Muscle layer of colon (tissue), 2 donors: ENCODE data around the gene MACROD2.

Source experiments
- H3K27ac ChIP-seq: one replicate; pipeline ENCODE4 v1.7.0; 2013; ENCODE audit warnings: low read depth, mild to moderate bottlenecking, low read length, moderate library complexity
- H3K27me3 ChIP-seq, 2 donors: one replicate each; pipeline ENCODE4 v1.7.0; 2013; ENCODE audit warnings: low read length in 2 of 2, mild to moderate bottlenecking in 2 of 2; ENCODE audit not compliant: insufficient read depth in 2 of 2, control insufficient read depth in 1 of 2
- H3K36me3 ChIP-seq: one replicate; pipeline ENCODE4 v1.7.0; 2013; ENCODE audit warnings: mild to moderate bottlenecking, low read length; ENCODE audit not compliant: insufficient read depth
- H3K4me1 ChIP-seq: one replicate; pipeline ENCODE4 v1.7.0; 2013; ENCODE audit warnings: mild to moderate bottlenecking, low read length; ENCODE audit not compliant: insufficient read depth
- H3K4me3 ChIP-seq, 2 donors: one replicate each; pipeline ENCODE4 v1.7.0; 2013; ENCODE audit warnings: low read length in 2 of 2, low read depth in 1 of 2, mild to moderate bottlenecking in 1 of 2, moderate library complexity in 1 of 2
- H3K9ac ChIP-seq: one replicate; pipeline ENCODE4 v1.7.0; 2013; ENCODE audit warnings: low read length
- H3K9me3 ChIP-seq: one replicate; pipeline ENCODE4 v1.7.0; 2013; ENCODE audit warnings: mild to moderate bottlenecking, low read length
- donor health status: abdominal sarcoma.
- donor health status: Adenocarcinoma of cecum.

The MACROD2 gene

DNA sequence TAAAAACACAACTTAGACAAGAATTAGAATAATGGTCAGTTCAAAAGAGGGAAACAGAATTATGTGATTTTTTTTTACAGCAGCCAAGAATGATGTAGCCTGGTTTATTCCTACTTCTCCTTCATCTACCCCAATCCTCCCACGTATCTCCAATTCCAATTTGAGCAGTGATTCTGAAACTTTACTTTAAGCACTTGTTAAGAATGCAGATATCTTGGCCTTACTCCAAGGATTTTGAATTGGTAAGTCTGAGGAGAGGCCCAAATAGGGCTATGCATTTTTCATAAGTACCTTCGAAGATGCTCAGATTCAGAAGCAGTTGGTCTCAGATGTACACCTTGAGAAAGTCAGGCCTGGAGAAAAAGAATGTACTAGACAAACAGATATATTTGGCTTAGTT, 575.5 kb downstream of the MACROD2 start:
- no peaks in the 10 kb centered on the region for H3K9me3 ChIP-seq
- H3K27me3 ChIP-seq = no peaks in the 10 kb centered on the region
- no peaks in the 10 kb centered on the region for H3K4me1 ChIP-seq
- H3K9ac ChIP-seq = no peak overlapping the region
- H3K27ac ChIP-seq = no peak overlapping the region
- no peaks in the 10 kb centered on the region for H3K36me3 ChIP-seq
- H3K4me3 ChIP-seq = no peak overlapping the region

DNA sequence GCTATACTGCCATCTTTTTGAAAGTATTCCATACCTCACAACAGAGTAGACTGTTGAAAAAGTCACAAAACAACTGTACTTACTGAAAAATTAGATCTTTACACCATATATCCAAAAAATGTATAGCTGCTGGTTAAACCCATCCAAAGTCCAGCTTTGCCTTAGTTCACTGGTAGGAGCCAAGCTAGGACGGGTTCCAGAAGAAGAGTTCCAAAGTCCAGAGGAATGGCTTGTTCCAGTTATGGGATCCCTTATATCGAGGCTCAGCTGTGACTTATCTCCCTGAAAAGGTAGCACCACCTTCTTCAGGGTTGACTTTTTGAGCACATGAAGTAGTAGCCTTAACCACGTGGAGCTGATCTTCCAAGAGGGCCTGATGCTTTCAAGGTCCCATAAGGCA, 578.4 kb downstream of the MACROD2 start:
- no peaks in the 10 kb centered on the region for H3K4me1 ChIP-seq
- H3K27me3 ChIP-seq = no peaks in the 10 kb centered on the region
- H3K9me3 ChIP-seq = no peaks in the 10 kb centered on the region
- no peaks in the 10 kb centered on the region for H3K36me3 ChIP-seq
- no peak overlapping the region for H3K27ac ChIP-seq
- H3K9ac ChIP-seq = no peak overlapping the region
- H3K4me3 ChIP-seq = no peak overlapping the region

DNA sequence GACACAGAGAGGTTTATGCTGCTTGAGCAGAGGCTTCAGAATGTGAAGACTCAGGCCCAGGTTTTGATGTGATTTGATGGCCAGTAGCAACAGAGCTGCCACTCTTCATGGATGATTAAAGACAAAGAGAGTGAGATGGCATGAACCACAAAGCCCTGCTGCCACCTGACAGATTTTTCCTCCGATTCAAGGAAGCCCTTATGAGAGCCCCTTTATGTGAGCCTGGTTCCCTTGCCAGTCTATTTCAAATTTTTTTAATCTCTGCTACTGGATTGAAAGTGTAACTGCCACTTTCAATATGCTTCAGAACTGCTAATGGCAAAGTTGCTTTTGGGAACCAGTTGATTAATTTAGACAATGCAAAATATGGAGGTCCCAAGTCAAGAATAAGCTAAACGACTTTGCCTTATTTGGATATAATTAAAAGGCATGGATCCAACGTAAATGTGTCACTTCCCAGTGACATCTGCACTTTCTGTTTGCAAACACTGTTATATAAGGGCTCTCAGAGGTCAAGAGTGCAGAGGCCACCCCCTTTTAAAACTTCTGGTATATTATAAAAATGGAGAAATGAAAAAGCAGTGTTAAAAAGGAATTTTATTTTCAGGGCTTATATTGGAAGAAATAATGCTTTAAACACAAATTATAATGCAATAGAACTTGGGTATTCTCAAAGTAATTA, 581.0 kb downstream of the MACROD2 start:
- H3K27ac ChIP-seq = no peak overlapping the region
- H3K4me1 ChIP-seq = no peaks in the 10 kb centered on the region
- no peak overlapping the region for H3K9ac ChIP-seq
- no peaks in the 10 kb centered on the region for H3K36me3 ChIP-seq
- no peak overlapping the region for H3K4me3 ChIP-seq
- H3K27me3 ChIP-seq = no peaks in the 10 kb centered on the region
- no peaks in the 10 kb centered on the region for H3K9me3 ChIP-seq

DNA sequence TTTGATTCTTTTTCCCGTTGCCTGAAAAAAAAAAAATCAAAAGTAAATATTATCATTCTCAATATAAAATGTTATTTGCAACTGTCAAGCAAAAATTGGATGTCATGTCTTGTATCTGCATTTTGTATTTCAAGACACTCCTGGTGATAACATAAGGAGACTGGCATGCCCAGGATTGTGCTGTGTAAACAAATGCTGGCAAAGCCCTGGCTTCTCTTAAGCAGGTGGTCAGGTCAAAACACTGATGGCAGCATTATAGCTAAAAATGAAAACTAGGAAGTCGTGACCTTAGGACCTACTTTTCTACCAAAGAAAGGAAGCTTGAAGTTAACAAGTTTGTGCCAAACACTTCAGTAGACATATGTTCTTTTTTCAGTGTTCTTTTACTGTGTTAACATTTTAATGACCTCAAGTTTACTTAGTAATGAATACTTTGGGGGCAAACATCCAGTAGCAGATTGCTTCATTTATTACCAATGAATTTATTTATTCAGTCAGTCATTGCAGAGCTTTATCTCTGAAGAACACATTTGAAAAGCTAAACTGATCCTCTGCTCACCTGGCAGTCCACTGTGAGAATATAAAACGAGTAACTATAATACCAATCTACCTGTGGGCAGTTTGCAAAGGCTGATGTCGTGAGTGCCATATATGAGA, 585.2 kb downstream of the MACROD2 start:
- no peak overlapping the region for H3K9ac ChIP-seq
- no peaks in the 10 kb centered on the region for H3K36me3 ChIP-seq
- no peak overlapping the region for H3K4me3 ChIP-seq
- no peak overlapping the region for H3K27ac ChIP-seq
- no peaks in the 10 kb centered on the region for H3K9me3 ChIP-seq
- H3K4me1 ChIP-seq = no peaks in the 10 kb centered on the region
- H3K27me3 ChIP-seq = no peaks in the 10 kb centered on the region

DNA sequence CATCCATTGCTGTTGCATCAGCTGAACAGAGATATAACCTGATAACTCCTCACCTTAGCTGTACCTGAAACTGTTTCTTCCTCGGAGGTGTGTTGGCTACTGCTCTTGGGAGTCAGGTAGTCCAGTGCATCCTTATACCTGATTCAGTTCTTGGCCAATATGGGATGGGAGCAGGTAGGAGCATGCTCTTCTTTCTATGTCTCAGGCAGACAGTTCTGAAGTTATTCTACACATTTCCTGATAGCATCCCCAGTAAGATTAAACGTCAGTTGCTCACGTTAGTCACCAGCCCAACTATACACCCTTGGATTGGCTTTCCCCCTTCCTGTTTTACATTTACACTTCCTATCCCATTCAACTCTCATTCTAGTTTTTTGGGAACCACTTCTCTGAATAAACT, 586.4 kb downstream of the MACROD2 start:
- Histone ChIP-seq H3K9me3 (no peaks in the 10 kb centered on the region), H3K4me3 (no peak overlapping the region), H3K27ac (no peak overlapping the region), H3K4me1 (no peaks in the 10 kb centered on the region), H3K27me3 (no peaks in the 10 kb centered on the region), H3K36me3 (no peaks in the 10 kb centered on the region), H3K9ac (no peak overlapping the region)

DNA sequence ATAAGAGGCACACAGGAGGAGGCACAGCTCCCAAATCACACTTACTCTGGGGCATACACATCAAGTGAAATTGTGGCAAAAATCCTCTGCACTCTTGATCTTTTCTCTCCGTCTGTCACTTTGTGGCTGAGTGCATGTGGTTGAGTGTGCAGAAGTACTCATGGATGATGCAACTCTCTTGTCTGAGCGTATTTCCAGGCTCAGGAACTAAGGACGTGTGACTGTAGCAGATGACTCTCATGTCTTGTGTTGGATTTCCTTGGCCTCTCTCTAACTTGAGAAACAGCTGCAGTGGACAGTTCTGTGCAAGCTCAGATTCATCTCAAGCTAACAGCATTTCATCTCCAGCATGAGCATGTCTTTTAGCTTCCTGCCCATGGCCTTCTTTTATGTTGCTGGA, 587.5 kb downstream of the MACROD2 start:
- Histone ChIP-seq H3K27me3 (no peaks in the 10 kb centered on the region), H3K4me3 (no peak overlapping the region), H3K9ac (no peak overlapping the region), H3K4me1 (no peaks in the 10 kb centered on the region), H3K9me3 (no peaks in the 10 kb centered on the region), H3K36me3 (no peaks in the 10 kb centered on the region), H3K27ac (no peak overlapping the region)

DNA sequence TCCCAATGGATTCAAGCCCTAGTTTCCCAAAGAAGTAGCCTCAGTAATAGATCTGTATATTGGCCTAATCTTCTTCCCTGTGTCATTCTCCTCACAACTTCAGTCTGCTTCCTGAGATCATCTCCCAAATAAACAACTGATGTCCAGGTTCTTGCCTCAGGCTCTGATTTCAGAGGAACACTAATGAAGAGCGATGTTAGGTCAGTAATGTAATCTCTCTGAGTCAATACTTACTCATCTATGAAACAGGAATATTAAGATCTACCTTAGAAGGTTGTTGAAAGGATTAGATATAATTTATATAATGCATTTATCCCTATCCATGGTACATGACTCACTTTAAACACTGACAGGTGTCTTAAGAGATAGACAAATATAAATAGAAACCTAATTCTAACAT, 588.1 kb downstream of the MACROD2 start:
- no peak overlapping the region for H3K27ac ChIP-seq
- H3K4me1 ChIP-seq = no peaks in the 10 kb centered on the region
- H3K9me3 ChIP-seq = no peaks in the 10 kb centered on the region
- no peaks in the 10 kb centered on the region for H3K36me3 ChIP-seq
- H3K4me3 ChIP-seq = no peak overlapping the region
- no peaks in the 10 kb centered on the region for H3K27me3 ChIP-seq
- H3K9ac ChIP-seq = no peak overlapping the region

DNA sequence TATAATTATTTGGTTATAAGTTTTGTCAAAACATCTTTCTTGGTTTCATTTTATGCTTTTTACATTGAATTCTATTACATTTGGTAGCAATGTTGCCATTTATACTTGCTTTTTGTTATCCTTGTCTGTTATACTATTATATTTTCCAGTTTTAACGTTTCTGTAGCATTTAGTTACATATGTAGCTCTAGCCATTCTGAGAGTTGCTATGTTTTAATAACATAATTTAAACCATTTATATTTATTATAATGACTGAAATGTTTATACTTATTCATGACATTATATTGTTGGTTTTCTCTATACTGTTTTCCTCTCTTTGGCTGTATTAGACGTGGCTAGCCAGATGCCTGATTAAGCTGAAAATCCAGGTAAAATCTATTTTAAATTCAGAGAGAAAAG, 594.1 kb downstream of the MACROD2 start:
- no peaks in the 10 kb centered on the region for H3K27me3 ChIP-seq
- no peaks in the 10 kb centered on the region for H3K9me3 ChIP-seq
- H3K27ac ChIP-seq = no peak overlapping the region
- no peak overlapping the region for H3K4me3 ChIP-seq
- H3K9ac ChIP-seq = no peak overlapping the region
- H3K36me3 ChIP-seq = no peaks in the 10 kb centered on the region
- no peaks in the 10 kb centered on the region for H3K4me1 ChIP-seq

DNA sequence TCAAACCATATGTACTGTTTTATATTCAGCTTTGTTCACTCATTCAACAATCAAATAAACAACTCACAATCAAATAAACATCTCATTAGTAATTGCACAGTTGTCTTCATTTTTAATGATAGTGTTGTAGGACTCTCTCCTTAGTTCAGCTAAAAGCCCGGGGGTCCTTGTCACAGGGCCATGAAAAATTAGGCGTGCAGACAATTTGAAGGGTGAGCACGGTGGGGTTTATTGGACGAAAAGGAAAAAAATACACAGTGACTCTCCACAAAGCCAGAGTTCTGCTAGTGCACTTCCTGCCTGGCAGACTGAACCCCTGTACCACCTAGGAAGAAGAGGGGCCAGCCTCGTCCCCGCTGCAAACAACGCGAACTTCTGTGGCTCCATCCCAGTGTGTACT, 599.7 kb downstream of the MACROD2 start:
- Histone ChIP-seq H3K27me3 (no peaks in the 10 kb centered on the region), H3K4me3 (no peak overlapping the region), H3K9me3 (no peaks in the 10 kb centered on the region), H3K36me3 (no peaks in the 10 kb centered on the region), H3K4me1 (no peaks in the 10 kb centered on the region), H3K9ac (no peak overlapping the region), H3K27ac (no peak overlapping the region)

DNA sequence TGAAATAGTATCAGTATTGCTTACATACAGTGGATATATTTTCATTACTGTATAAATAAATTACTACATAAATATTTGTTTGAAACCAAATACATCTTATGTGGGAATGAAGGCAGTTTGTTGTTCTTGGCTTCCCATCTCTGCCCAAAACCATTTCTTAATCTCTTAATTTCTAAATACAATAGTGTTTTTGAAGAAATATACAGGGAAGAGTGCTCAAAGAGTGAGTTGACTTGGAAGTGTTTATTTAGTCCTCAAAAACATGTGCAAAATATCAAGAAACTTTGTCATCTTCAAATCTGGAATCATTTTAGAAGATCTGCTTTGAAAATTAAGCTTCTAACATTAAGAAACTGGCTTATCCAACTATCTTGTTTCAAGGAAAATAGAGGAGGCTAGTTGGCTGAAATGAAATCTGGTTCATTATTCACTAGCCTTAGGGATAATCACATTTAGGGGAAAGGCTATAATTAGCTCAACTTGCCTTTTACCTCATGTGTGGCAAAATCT, 601.9 kb downstream of the MACROD2 start:
- no peaks in the 10 kb centered on the region for H3K27me3 ChIP-seq
- H3K36me3 ChIP-seq = no peaks in the 10 kb centered on the region
- no peak overlapping the region for H3K27ac ChIP-seq
- no peaks in the 10 kb centered on the region for H3K9me3 ChIP-seq
- no peak overlapping the region for H3K4me3 ChIP-seq
- H3K4me1 ChIP-seq = no peaks in the 10 kb centered on the region
- no peak overlapping the region for H3K9ac ChIP-seq

DNA sequence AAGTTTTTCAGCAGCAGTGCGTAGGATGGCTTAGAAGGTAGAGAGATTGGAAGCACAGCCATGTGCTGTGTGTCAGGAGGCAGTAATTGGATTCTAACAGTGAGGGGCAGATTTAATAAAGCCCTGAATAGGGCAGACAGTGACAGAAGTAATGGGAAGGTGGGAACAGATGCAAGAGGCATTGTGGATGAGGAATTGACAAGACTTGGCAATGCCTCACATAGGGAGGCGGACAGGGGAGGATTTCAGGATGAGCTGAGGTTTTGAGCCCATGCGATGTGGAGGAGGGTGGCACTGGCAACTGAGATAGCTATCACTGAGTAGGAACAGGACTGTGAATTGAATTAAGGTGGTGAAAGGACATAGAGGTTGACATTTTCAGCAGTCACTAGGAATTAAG, 604.3 kb downstream of the MACROD2 start:
- H3K27ac ChIP-seq = no peak overlapping the region
- no peak overlapping the region for H3K4me3 ChIP-seq
- H3K9ac ChIP-seq = no peak overlapping the region
- no peaks in the 10 kb centered on the region for H3K27me3 ChIP-seq
- H3K4me1 ChIP-seq = no peaks in the 10 kb centered on the region
- H3K36me3 ChIP-seq = no peaks in the 10 kb centered on the region
- H3K9me3 ChIP-seq = no peaks in the 10 kb centered on the region

DNA sequence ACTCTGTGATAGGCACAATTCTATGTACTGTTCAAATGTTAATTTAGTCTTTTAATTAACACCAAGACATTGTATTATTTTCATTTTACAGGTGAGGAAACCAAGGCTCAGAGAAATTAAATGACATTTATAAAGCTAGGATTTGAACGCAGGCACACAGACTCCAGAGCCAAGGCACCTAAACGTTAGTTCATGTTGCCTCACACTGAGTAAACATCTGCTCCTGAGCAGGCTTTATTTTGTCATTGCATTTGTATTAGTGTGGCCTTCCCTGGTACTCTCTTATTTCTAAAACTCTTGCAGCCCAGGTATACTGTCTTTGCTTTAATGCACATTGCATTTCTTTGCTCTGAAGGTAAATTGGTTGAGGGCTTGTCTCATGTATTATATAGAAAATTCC, 605.2 kb downstream of the MACROD2 start:
- H3K27me3 ChIP-seq = no peaks in the 10 kb centered on the region
- H3K4me3 ChIP-seq = no peak overlapping the region
- H3K9me3 ChIP-seq = no peaks in the 10 kb centered on the region
- no peaks in the 10 kb centered on the region for H3K4me1 ChIP-seq
- no peak overlapping the region for H3K27ac ChIP-seq
- H3K9ac ChIP-seq = no peak overlapping the region
- no peaks in the 10 kb centered on the region for H3K36me3 ChIP-seq
